ENCODE measurements around the gene RABGAP1L. TPM values are rescaled to one million over a fixed set of nuclear protein-coding genes. Genes with fewer than 3 reads are reported as not detected.

The RABGAP1L gene
- total and polyA plus RNA-seq, 5 experiments from 2014 or later, result 36.8 to 93.6 (median 59.8) TPM

DNA sequence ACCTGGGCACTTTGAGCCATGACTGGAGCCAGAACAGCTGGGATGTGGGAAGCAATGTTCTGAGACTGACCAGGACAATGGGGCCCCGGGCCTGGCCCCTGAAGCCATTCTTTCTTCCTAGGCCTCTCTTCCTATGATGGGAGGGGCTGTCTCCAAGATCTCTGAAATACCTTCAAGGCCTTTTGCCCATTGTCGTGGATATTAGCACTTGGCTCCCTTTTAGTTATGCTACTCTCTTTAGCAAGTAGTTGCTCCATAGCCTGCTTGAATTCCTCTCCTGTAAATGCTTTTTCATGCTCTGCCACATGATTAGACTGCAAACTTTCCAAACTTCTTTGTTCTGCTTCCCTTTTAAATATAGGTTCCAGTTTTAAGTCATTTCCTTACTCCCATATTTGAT is 577.5 kb downstream of the RABGAP1L start:
- POLR2A ChIA-PET, result no interaction called here
- Mint-ChIP-seq H3K27ac (no peak overlapping the region), H3K36me3 (peaks cover 9 to 25% (median 18%) of the 10 kb centered on the region in 3 donors), H3K27me3 (no peaks in the 10 kb centered on the region), H3K9me3 (peaks cover 0 to 20% (median 4%) of the 10 kb centered on the region in 9 donors), H3K4me1 (peaks cover 2 to 15% (median 4%) of the 10 kb centered on the region in 4 donors), H3K4me3 (no peak overlapping the region)
- ATAC-seq, result no peak
- DNase-seq, result no peak

GRCh38 chr1:174740249-174740968 is 581.1 kb downstream of the RABGAP1L start:
- Mint-ChIP-seq H3K27me3 (no peaks in the 10 kb centered on the region), H3K4me3 (no peak overlapping the region), H3K36me3 (peaks cover 7 to 16% (median 16%) of the 10 kb centered on the region in 3 donors), H3K9me3 (peaks cover 0 to 14% (median 4%) of the 10 kb centered on the region in 9 donors), H3K27ac (peak overlapping the region in 1 of 10 donors; percentile 27), H3K4me1 (peaks cover 2 to 19% (median 9%) of the 10 kb centered on the region in 4 donors)
- POLR2A ChIA-PET, result no interaction called here
- ATAC-seq, result no peak
- no peak for DNase-seq

- Mint-ChIP-seq H3K36me3 (no peaks in the 10 kb centered on the region), H3K9me3 (no peaks in the 10 kb centered on the region), H3K27me3 (no peaks in the 10 kb centered on the region), H3K4me3 (no peak overlapping the region), H3K4me1 (peaks cover 2 to 19% (median 8%) of the 10 kb centered on the region in 4 donors), H3K27ac (peak overlapping the region in 3 of 10 donors; percentile 38 to 73 (median 51))
- DNase-seq, result no peak
- ATAC-seq, result no peak
- POLR2A ChIA-PET, result interaction anchor here (0.7 kb wide), 1 partner anchor 20 kb away, joined by 4 read pairs; no protein-coding TSS in a partner anchor
These were observed 583.7 kb downstream of the RABGAP1L start for GRCh38 chr1:174742805-174743653.

- Mint-ChIP-seq H3K36me3 (no peaks in the 10 kb centered on the region), H3K27me3 (no peaks in the 10 kb centered on the region)
- POLR2A ChIA-PET, result interaction anchor here (0.7 kb wide), 1 partner anchor 19 kb away, joined by 4 read pairs; no protein-coding TSS in a partner anchor
These were observed 584.6 kb downstream of the RABGAP1L start for GRCh38 chr1:174743654-174744561.

GRCh38 chr1:174744886-174745285 is 585.6 kb downstream of the RABGAP1L start:
- H3K4me3 Mint-ChIP-seq, result no peak overlapping the region
- H3K27me3 Mint-ChIP-seq, result no peaks in the 10 kb centered on the region
- DNase-seq (no peak), ATAC-seq (no peak)
- H3K27ac Mint-ChIP-seq, result no peak overlapping the region
- no peaks in the 10 kb centered on the region for H3K36me3 Mint-ChIP-seq
- H3K4me1 Mint-ChIP-seq, result peaks cover 2 to 17% (median 8%) of the 10 kb centered on the region in 4 donors
- POLR2A ChIA-PET, result no interaction called here
- H3K9me3 Mint-ChIP-seq, result no peaks in the 10 kb centered on the region

More at GRCh38 chr1:174743654-174744561, 584.6 kb downstream of the RABGAP1L start:
- no peak overlapping the region for H3K4me3 Mint-ChIP-seq
- H3K4me1 Mint-ChIP-seq, result peaks cover 2 to 19% (median 8%) of the 10 kb centered on the region in 4 donors
- H3K27ac Mint-ChIP-seq, result no peak overlapping the region
- DNase-seq (peak in 3 of 10 donors; percentile 41 to 47 (median 47)), ATAC-seq (peak in 1 of 2 donors; percentile 42)
- H3K9me3 Mint-ChIP-seq, result no peaks in the 10 kb centered on the region

DNA sequence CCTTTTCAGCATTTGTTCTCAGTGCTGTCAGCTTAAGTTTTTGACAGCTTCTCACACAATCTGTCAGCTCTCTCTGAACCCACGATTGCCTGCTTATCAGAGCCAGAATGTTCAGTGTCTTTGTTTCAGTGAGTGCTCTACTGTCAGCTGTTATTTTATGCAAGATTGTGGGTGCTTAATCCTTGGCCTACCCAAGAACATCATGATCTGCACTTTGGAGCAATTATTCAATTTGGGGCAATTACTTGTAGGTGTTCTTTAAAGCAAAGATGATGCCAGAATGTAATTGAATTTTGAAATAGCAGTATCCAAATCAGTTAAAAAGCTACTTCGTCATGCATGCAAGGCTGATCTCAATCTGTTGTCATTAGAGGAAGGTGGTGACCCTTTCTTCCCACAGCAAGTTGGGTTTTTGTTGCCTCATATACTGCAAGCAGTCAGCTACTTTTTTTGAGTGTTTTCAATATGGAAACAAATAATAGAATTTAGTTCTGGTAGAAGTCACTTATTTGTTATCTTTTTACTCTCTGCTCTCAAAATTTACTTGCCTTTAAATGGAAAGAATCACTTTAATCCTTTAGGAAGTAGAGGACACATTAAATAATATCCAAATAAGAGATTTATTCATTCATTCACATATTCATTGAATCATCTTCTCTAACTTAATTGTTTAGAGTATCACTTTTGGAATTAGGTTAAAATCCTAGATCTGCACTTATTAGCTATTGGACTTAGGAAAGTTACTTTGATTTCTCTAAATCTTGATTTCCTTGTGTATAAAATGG is 586.9 kb downstream of the RABGAP1L start:
- H3K4me3 Mint-ChIP-seq, result no peak overlapping the region
- H3K4me1 Mint-ChIP-seq, result peaks cover 3 to 12% (median 5%) of the 10 kb centered on the region in 4 donors
- no peaks in the 10 kb centered on the region for H3K9me3 Mint-ChIP-seq
- POLR2A ChIA-PET, result no interaction called here
- H3K36me3 Mint-ChIP-seq, result no peaks in the 10 kb centered on the region
- H3K27ac Mint-ChIP-seq, result no peak overlapping the region
- H3K27me3 Mint-ChIP-seq, result no peaks in the 10 kb centered on the region
- DNase-seq (no peak), ATAC-seq (no peak)

DNA sequence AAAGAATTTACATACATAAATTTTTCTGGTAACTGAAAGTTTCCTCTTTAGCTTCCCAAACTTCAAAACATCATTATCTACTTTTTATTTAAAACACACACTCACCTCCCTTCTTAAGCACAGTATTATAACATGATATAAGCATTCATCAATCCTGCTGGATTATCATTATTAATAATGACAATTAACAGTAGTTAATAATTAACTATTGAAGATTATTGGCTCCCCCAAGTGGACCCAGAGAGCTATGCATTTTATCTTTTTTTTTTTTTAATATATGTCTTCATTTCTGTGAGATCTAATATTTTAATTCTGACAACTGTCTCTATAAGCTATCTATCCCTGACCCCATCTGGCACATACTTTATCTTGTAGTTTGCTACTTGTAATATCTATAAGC is 588.3 kb downstream of the RABGAP1L start:
- DNase-seq (no peak), ATAC-seq (no peak)
- Mint-ChIP-seq H3K36me3 (no peaks in the 10 kb centered on the region), H3K4me3 (no peak overlapping the region), H3K9me3 (no peaks in the 10 kb centered on the region), H3K27ac (no peak overlapping the region), H3K27me3 (no peaks in the 10 kb centered on the region), H3K4me1 (peaks cover 2 to 6% (median 3%) of the 10 kb centered on the region in 4 donors)
- POLR2A ChIA-PET, result no interaction called here

DNA sequence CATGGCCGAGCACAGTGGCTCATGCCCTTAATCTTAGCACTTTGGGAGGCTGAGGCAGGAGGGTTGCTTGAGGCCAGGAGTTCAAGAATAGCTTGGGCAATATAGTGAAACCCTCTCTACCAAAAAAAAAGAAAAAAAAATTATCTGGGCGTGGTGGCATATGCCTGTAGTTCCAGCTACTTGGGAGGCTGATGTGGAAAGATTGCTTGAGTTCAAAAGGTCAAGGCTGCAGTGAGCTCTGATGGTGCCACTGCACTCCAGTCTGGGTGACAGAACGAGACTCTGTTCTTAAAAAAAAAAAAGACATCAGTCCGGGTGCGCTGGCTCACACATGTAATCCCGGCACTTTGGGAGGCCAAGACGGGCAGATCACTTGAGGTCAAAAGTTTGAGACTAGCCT is 589.3 kb downstream of the RABGAP1L start:
- Mint-ChIP-seq H3K27ac (no peak overlapping the region), H3K9me3 (no peaks in the 10 kb centered on the region), H3K27me3 (no peaks in the 10 kb centered on the region), H3K4me1 (peaks cover 0 to 2% (median 0%) of the 10 kb centered on the region in 4 donors), H3K4me3 (no peak overlapping the region), H3K36me3 (no peaks in the 10 kb centered on the region)
- no peak for ATAC-seq
- DNase-seq, result no peak
- POLR2A ChIA-PET, result no interaction called here

GRCh38 chr1:174753131-174753530 is 593.8 kb downstream of the RABGAP1L start:
- no peak for ATAC-seq
- Mint-ChIP-seq H3K27me3 (no peaks in the 10 kb centered on the region), H3K36me3 (peaks cover 0 to 2% (median 2%) of the 10 kb centered on the region in 3 donors), H3K4me1 (peaks cover 0 to 2% (median 0%) of the 10 kb centered on the region in 4 donors), H3K27ac (no peak overlapping the region), H3K9me3 (peaks cover 0 to 2% (median 0%) of the 10 kb centered on the region in 9 donors), H3K4me3 (no peak overlapping the region)
- POLR2A ChIA-PET, result no interaction called here
- DNase-seq, result no peak

- peaks cover 0 to 3% (median 2%) of the 10 kb centered on the region in 3 donors for H3K36me3 Mint-ChIP-seq
- no peaks in the 10 kb centered on the region for H3K27me3 Mint-ChIP-seq
These were observed 602.0 kb downstream of the RABGAP1L start for GRCh38 chr1:174761335-174761734.

DNA sequence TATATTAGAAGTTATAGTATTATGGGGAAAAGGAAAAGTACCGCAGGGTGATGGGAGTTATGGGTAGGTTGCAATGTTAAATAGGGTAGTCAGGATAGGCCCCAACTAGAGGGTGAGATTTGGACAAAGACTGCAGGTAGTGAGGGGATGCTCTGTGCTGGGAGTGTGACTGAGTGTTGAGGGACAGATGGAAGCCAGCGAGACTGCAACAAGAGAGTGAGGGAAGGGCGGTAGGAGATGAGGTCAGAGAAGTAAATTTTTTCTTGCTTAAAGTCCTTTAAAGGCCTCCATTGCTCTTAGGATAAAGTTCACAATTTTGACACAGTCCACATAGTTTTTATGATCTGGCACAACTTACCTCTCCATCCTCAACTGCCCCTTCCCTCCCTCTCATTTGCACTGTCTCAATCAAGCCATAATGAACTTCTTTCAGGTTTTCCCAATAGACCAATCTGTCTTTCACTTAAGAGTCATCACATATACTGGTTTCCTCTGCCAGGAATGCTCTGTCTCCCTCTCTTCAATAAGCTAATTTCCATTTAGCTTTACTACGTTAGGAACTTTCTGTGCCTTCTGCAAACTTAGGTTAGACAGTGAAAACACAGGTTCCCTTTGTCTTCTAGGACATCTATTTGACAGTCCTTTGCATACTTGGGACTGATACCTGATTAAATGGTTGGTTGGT is 602.7 kb downstream of the RABGAP1L start:
- Mint-ChIP-seq H3K27me3 (no peaks in the 10 kb centered on the region), H3K4me3 (no peak overlapping the region), H3K36me3 (peaks cover 0 to 3% (median 2%) of the 10 kb centered on the region in 3 donors), H3K9me3 (peaks cover 0 to 2% (median 0%) of the 10 kb centered on the region in 9 donors), H3K27ac (peak overlapping the region in 1 of 10 donors; percentile 1), H3K4me1 (peaks cover 0 to 2% (median 0%) of the 10 kb centered on the region in 4 donors)
- ATAC-seq (no peak), DNase-seq (no peak)
- POLR2A ChIA-PET, result no interaction called here

More at GRCh38 chr1:174761335-174761734, 602.0 kb downstream of the RABGAP1L start:
- Mint-ChIP-seq H3K4me3 (no peak overlapping the region), H3K9me3 (peaks cover 0 to 2% (median 0%) of the 10 kb centered on the region in 9 donors), H3K4me1 (peaks cover 0 to 2% (median 0%) of the 10 kb centered on the region in 4 donors), H3K27ac (no peak overlapping the region)
- DNase-seq, result no peak
- no peak for ATAC-seq
- POLR2A ChIA-PET, result no interaction called here

Measured in naive thymus-derived CD8-positive, alpha-beta T cell (primary cell).